AG09309 (cell line): ENCODE results near the gene COX7A1.

Experiments
- DNase-seq: peaks from one replicate; pipeline ENCODE4 v3.0.0-alpha.2; 2010; ENCODE audit warnings: low read depth
- H3K4me3 ChIP-seq: 2 replicates; pipeline ENCODE4 v1.5.1; 2011; ENCODE audit warnings: mild to moderate bottlenecking, low read depth, low read length, moderate library complexity; ENCODE audit not compliant: control insufficient read depth
- TF ChIP-seq, protein P1 (sequence below): IDR thresholded peaks from 2 replicates; pipeline ENCODE4 v1.5.1; 2011; ENCODE audit warnings: mild to moderate bottlenecking, low read depth, low read length, inconsistent platforms; ENCODE audit not compliant: insufficient read depth, control insufficient read depth; ENCODE audit errors: missing control alignments

COX7A1 gene

DNA sequence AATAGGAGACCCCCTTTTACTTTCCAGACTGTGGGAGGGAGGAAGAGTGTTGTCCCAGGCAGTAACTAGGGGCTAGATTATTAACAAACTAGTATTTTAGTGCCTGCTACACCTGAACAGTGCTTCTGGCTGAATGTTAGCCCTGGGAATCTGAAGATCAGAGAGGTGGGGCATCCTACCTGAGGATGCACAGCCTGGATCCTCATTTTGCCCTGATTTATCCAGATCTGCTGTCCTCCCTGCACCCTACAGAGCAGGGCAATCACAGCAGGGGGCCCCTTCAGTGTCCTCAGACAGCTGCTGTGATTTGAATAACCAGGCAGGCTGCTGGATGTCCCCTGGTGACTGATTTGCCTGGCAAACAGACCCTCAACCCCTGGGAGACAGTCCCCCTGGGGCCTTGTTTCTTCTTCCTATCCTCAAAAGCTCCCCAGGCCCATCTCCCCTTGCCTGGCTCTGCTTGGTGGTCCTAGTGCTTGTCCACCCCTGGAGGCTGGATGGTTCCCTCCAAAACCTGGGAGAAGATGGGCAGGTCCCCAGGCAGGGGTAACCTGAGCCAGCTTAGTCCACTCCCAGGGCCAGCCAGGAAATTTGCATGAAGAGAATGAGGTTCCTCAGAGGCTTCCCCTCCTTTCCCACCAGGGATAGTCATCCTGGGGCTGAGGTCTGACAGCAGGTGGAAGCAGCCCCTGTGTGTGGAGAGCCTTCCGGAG lies 41.6 kb downstream of the COX7A1 start, which contains the start of gene OVOL3:
OVOL3 (plus strand) TSS at position 657 of the 713 bp plus-strand sequence. CDS start 60 bp downstream, outside the sequence.
- no peak within 1 kb of the TSS for H3K4me3 ChIP-seq
- DNase-seq, result no peak
- TF ChIP-seq, protein P1, sequence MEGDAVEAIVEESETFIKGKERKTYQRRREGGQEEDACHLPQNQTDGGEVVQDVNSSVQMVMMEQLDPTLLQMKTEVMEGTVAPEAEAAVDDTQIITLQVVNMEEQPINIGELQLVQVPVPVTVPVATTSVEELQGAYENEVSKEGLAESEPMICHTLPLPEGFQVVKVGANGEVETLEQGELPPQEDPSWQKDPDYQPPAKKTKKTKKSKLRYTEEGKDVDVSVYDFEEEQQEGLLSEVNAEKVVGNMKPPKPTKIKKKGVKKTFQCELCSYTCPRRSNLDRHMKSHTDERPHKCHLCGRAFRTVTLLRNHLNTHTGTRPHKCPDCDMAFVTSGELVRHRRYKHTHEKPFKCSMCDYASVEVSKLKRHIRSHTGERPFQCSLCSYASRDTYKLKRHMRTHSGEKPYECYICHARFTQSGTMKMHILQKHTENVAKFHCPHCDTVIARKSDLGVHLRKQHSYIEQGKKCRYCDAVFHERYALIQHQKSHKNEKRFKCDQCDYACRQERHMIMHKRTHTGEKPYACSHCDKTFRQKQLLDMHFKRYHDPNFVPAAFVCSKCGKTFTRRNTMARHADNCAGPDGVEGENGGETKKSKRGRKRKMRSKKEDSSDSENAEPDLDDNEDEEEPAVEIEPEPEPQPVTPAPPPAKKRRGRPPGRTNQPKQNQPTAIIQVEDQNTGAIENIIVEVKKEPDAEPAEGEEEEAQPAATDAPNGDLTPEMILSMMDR, result no peak

DNA sequence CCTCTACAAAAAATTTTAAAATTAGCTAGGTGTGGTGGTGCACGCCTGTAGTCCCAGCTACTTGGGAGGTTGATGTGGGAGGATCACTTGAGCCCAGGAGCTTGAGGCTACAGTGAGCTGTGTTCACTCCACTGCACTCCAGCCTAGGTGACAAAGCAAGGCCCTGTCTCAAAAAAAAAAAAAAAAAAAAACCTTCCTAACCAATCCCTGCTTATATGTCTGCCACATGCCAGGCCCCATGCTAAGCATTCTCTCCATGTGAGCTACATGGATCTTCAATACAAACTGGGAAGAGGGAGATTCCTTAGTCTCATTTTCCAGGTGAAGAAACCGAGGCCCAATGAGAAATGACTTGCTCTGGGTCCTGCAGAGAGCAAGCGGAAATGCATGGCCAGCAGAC lies 43.6 kb downstream of the COX7A1 start:
- DNase-seq, result no peak
- TF ChIP-seq, protein P1, result no peak

DNA sequence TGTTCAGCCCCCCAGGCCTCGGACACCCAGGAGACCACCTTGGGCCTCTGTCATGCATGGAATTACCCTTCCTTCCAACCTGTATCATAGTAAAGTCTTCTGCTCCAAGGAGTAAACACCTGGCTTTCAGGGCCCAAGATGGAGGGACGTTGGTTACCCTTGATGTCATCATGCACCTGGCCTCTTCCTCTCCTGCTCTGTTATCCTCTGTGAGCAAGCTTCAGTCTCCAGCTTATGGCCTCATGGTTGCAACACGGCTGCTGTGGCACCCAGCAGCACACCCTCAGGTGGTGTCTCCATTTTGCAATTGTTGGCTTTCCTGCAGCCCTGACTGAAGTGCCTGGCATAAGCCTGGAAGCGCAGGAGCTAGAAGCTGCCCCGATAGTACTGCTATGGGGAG lies 45.3 kb downstream of the COX7A1 start:
- DNase-seq, result no peak
- TF ChIP-seq, protein P1, result no peak
- no peak overlapping the region for H3K4me3 ChIP-seq

More for the DNA sequence above, 43.6 kb downstream of the COX7A1 start:
- H3K4me3 ChIP-seq, result no peak overlapping the region

DNA sequence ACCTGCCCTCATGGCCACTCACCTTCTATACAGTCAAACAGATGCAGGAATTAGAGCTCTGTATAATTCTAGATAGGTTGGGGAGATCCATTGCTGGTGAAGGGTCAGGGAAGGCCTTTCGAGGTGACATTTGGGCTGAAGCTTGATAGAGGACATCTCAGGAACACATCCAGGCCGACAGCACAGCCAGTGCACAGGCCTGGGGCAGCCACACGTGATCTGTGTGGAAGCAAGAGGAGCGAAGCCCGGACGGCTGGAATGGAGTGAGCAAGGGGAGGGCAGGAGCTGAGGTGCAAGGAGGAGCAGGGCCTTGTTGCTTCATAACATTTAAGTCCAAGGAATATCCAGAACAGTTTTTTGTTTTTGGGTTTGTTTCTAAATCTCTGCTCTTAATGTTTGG lies 45.8 kb downstream of the COX7A1 start:
- TF ChIP-seq, protein P1, result no peak
- no peak for DNase-seq
- no peak overlapping the region for H3K4me3 ChIP-seq

DNA sequence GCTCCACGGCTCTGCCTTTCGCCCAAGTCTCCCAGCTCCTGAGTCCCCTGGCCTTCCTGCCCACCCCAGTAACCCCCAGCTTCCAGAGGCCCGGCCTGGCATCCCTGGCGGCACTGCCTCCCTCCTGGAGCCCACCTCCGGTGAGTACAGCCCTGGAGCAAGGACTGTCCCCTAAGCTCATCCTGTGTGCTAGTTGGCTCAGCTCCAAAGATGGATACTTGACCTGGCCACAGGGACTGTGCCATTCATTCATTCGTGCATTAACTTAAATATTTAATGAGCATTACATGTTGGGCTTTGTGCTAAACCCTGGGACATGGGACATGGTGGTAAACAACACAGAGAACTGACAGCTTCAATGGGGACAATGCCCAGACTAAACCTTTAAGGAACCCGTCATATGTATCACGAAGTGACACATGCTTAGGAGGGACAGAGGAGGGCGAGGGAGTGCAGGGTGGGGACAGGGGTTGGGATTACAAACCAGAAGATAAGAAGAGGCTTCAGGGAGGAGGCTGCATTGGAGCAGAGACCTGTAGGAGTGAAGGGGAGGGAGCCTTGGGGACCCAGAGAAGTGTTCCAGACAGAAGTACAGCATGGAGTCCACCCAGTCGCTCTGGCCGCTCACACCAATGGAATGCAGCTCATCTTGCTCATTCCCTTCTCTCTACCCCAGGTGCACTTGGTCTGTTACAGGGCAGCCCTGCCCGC lies 48.2 kb downstream of the COX7A1 start:
- DNase-seq, result no peak
- TF ChIP-seq, protein P1, result no peak

DNA sequence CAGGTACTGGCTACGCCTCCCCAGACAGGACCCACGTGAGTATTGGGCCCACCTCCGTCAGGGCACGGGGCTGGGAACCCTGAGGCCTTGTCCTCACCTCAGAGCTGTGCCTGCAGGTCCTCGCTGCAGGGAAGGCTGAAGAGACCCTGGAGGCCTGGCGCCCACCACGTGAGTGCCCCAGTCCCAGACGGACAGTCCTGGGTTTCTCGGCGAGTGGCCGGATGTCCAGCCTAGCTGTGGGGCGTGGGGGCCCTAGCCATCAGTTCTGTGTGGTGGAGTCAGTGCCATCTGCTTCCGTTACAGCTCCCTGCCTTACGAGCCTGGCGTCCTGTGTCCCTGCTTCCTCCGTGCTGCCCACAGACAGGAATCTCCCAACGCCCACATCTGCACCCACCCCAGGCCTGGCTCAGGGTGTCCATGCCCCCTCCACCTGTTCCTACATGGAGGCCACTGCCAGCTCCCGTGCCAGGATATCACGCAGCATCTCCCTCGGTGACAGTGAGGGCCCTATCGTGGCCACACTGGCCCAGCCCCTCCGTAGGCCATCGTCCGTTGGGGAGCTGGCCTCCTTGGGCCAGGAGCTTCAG lies 49.1 kb downstream of the COX7A1 start:
- TF ChIP-seq, protein P1, result no peak
- DNase-seq, result no peak
- no peak overlapping the region for H3K4me3 ChIP-seq

More for the DNA sequence above, 48.2 kb downstream of the COX7A1 start:
- no peak overlapping the region for H3K4me3 ChIP-seq
